ENCODE measurements around the gene ATP2A3. TPM values are rescaled to one million over a fixed set of nuclear protein-coding genes. Genes with fewer than 3 reads are reported as not detected.

Gene ATP2A3
- total RNA-seq, 2 experiments from 2014 or later, result 92.6 to 98.3 TPM

DNA sequence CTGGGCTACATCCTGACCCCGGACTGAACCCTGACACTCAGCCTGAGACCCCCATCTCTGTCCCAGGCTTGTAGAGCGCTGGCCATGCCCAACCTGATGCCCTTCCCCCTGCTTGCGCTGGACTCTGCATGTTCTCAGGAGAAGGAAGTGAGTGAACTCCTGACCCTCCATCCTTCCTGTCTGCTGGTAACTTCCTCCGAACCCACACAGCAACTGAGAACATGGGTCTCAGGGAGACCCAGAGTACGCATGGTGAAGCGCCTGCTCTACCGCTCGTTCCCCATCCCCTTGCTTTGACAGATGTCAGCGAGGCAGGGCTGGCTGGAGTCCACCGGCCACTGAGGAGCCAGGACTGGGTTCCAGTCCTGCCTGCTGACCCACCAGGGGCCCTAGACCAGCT is 77.5 kb downstream of the ATP2A3 start:
- H3K4me3 Mint-ChIP-seq, result no peak overlapping the region
- DNase-seq (no peak), ATAC-seq (peak; percentile 24)
- H3K27ac Mint-ChIP-seq, result peak overlapping the region; percentile 21
- ChIA-PET CTCF (no interaction called here), POLR2A (no interaction called here)
- peaks cover 45% of the 10 kb centered on the region for H3K4me1 Mint-ChIP-seq
- no peaks in the 10 kb centered on the region for H3K36me3 Mint-ChIP-seq (ENCODE audit: low read depth)
- H3K9me3 Mint-ChIP-seq (ENCODE audit: low read depth), result no peaks in the 10 kb centered on the region
- intact Hi-C loops (cut with DNase I, micrococcal nuclease), result no loop called here
- no peaks in the 10 kb centered on the region for H3K27me3 Mint-ChIP-seq

DNA sequence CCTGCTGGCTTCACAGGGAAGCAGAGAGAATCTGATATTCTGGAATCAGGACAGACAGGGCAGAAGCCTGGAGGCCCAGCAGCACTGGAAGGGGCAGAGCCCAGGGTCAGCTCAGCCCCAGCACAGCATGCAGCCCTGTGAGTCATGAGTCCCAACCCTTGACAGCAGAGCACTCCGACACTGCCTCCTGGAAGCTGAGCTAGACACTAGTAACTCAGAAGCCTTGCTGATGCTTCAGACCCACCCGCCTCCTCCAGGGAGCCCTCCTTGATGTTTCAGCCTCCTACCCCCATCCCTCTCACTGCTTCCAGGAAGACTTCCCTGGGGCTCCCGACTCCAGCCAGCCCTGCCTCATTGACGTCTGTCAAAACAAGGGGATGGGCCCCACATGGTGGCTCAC is 78.3 kb downstream of the ATP2A3 start:
- H3K27ac Mint-ChIP-seq, result no peak overlapping the region
- peaks cover 37% of the 10 kb centered on the region for H3K4me1 Mint-ChIP-seq
- DNase-seq (no peak), ATAC-seq (no peak)
- CTCF ChIA-PET, result interaction anchor here (0.6 kb wide), 1 partner anchor 27 kb away, joined by 3 read pairs; no protein-coding TSS in a partner anchor
- H3K9me3 Mint-ChIP-seq (ENCODE audit: low read depth), result no peaks in the 10 kb centered on the region
- intact Hi-C loops (cut with DNase I, micrococcal nuclease), result no loop called here
- no peaks in the 10 kb centered on the region for H3K27me3 Mint-ChIP-seq
- H3K4me3 Mint-ChIP-seq, result no peak overlapping the region
- no peaks in the 10 kb centered on the region for H3K36me3 Mint-ChIP-seq (ENCODE audit: low read depth)
- POLR2A ChIA-PET, result no interaction called here

DNA sequence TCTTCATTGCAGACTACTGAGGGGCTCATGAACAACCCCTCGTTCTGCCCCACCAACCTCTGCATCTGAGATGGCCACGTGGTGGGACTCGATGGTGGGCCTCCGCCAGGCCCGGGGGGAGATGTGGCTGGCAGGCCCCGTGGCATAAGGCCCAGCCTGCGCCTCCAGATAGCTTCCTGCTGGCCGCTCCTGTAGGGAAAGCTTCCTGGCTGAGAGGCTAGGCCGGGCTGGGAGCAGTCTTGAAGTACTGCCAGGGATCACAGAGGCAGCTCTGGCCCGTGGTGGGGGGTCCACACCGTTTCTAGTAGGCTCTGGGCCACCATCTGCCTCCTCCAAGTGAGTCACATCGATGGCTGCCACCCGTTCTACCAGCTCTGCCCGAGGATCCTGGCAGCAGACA is 79.0 kb downstream of the ATP2A3 start:
- CTCF ChIA-PET, result interaction anchor here (0.6 to 1.5 kb wide), 4 partner anchors 8 to 28 kb away, joined by 3 to 4 read pairs (median 3); partner anchors contain the start of gene CAMKK1
- H3K36me3 Mint-ChIP-seq (ENCODE audit: low read depth), result no peaks in the 10 kb centered on the region
- no peak overlapping the region for H3K4me3 Mint-ChIP-seq
- H3K27ac Mint-ChIP-seq, result no peak overlapping the region
- no peaks in the 10 kb centered on the region for H3K27me3 Mint-ChIP-seq
- no peak for DNase-seq
- POLR2A ChIA-PET, result no interaction called here
- H3K9me3 Mint-ChIP-seq (ENCODE audit: low read depth), result no peaks in the 10 kb centered on the region
- no peak for ATAC-seq
- intact Hi-C loops (cut with DNase I, micrococcal nuclease), result no loop called here
- H3K4me1 Mint-ChIP-seq, result peaks cover 32% of the 10 kb centered on the region

DNA sequence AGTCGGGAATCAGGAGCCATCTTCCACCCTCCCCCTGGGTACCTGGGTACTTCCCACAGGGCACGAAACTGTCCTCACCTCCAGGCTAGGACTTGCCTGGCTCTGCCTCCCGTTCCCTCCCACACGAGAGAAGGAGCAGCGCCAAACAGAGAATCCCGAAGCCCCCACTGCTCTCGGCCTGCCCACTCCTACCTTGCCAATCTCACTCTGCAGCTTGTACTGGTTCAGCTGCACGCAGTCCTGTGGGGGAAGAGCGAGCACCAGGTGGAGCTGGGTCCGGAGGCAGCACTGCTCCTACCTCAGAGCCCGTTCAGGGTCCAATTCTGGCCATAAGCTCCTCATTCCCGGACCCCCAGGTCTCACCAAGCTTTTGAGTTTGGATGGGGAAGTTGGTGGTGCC is 80.0 kb downstream of the ATP2A3 start:
- peaks cover 29% of the 10 kb centered on the region for H3K4me1 Mint-ChIP-seq
- ChIA-PET CTCF (interaction anchor here (0.8 to 1.5 kb wide), 3 partner anchors 9 to 22 kb away, joined by 3 to 4 read pairs (median 4); partner anchors contain the start of gene CAMKK1), POLR2A (no interaction called here)
- intact Hi-C loops (cut with DNase I, micrococcal nuclease), result no loop called here
- H3K4me3 Mint-ChIP-seq, result no peak overlapping the region
- no peaks in the 10 kb centered on the region for H3K9me3 Mint-ChIP-seq (ENCODE audit: low read depth)
- H3K27me3 Mint-ChIP-seq, result no peaks in the 10 kb centered on the region
- H3K36me3 Mint-ChIP-seq (ENCODE audit: low read depth), result no peaks in the 10 kb centered on the region
- DNase-seq (no peak), ATAC-seq (no peak)
- no peak overlapping the region for H3K27ac Mint-ChIP-seq

DNA sequence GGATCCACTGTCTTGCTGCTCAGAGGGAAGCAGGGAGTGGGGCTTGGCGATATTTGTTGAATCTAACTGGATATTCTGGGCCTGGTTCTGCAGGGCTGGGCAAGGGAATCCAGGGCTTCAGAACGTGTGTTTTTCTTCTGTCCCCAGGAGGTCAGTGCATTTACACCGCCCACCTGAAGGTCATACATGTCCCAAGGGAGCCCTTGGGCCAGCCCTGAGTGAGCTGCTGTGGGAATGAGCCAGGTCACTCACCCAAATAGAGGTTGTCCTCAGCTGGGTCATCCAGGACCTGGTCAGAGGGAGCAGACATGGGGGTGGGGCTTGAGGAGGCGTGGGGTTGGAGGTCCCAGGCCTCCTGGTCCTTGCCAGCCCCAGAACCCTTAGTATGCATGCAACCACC is 82.0 kb downstream of the ATP2A3 start:
- Mint-ChIP-seq H3K36me3 (ENCODE audit: low read depth) (no peaks in the 10 kb centered on the region), H3K4me1 (peaks cover 13% of the 10 kb centered on the region), H3K9me3 (ENCODE audit: low read depth) (no peaks in the 10 kb centered on the region), H3K4me3 (no peak overlapping the region), H3K27ac (no peak overlapping the region), H3K27me3 (no peaks in the 10 kb centered on the region)
- CTCF ChIA-PET, result interaction anchor here (0.9 kb wide), 1 partner anchor 32 kb away, joined by 5 read pairs; no protein-coding TSS in a partner anchor
- POLR2A ChIA-PET, result no interaction called here
- intact Hi-C loops (cut with DNase I, micrococcal nuclease), result no loop called here
- no peak for DNase-seq
- no peak for ATAC-seq

DNA sequence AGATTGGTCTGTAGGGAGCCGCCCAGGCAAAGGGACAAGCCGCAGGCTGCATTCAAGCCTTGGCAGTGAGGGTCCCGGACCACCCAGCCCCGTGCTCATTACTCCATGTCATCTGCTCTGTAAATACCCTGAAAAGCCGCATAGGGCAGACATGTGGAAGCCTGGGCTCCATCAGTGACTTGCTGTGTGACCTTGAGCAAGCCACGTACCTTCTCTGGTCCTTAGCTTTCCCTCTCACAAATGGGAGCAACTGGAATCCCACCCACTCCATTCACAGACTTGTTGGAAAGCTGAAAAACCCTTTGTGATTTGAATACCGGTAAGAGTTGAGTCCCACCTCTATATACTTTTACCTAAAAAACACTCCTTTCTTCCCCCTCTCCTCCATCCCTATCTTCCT is 83.3 kb downstream of the ATP2A3 start:
- no peak overlapping the region for H3K4me3 Mint-ChIP-seq
- peaks cover under 1% of the 10 kb centered on the region for H3K4me1 Mint-ChIP-seq
- no peak for DNase-seq
- intact Hi-C loops (cut with DNase I, micrococcal nuclease), result no loop called here
- no peaks in the 10 kb centered on the region for H3K9me3 Mint-ChIP-seq (ENCODE audit: low read depth)
- ATAC-seq, result no peak
- H3K27ac Mint-ChIP-seq, result no peak overlapping the region
- ChIA-PET CTCF (no interaction called here), POLR2A (no interaction called here)
- H3K36me3 Mint-ChIP-seq (ENCODE audit: low read depth), result peaks cover under 1% of the 10 kb centered on the region
- no peaks in the 10 kb centered on the region for H3K27me3 Mint-ChIP-seq

DNA sequence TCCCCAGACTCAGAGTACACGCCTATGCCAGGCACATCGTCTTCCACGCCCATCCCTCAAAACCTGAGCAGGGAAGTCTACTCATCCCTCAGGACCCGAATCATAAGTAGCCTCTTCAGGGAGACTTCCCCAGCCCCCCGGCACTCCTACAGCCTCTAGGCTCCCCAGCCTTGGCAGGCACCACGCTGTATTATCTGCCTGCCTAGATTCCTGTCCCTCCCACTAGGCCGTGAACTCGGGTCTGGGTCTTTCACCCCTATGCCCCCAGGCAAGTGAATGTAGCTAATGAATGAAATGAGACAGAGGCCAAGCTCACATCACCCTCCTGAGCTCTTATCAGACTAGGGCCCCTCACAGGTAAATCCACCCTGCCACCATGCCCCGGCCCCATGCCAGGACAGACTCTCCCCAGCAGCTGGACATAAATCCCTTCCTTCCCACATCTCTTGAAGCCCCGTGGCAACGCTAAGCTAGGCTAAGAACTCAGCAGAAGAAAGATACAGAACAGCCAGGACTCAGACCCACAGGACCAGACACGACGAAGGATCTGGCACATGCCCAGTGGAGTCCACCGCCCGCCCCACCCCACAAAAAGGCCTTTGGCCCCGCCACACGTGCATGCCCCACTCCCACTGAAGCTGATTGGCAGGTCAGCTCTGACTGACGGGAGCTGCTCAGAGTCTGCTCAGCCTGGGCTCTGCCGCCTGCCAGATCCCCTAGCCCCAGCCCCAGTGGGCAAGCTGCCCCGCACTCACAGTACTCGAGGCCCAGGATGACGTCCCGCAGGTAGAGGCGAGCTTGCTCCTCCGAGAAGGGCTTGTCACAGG is 84.4 kb downstream of the ATP2A3 start:
- Mint-ChIP-seq H3K4me3 (no peak overlapping the region), H3K36me3 (ENCODE audit: low read depth) (peaks cover 7% of the 10 kb centered on the region)

DNA sequence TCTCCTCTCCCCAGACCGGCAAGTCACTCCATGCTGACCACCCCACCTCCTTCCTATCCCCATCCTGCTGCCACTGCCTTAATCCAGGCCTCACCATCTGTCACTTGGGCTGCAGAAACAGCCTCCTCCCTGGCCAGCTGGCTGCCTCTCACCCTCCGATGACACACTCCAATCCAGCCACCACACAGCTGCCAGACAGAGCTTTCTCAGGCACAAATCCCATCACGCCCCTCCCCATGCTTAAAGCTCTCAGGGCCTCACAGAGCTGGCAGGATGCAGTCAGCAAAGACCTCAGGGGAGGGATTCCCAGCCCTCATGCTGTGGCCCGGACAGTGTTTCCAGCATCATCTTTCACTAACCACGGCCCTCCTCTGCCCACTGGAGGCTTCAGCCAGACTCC is 85.1 kb downstream of the ATP2A3 start:
- no peaks in the 10 kb centered on the region for H3K27me3 Mint-ChIP-seq
- no peaks in the 10 kb centered on the region for H3K9me3 Mint-ChIP-seq (ENCODE audit: low read depth)
- H3K4me1 Mint-ChIP-seq, result no peaks in the 10 kb centered on the region
- H3K27ac Mint-ChIP-seq, result no peak overlapping the region
- no peak overlapping the region for H3K4me3 Mint-ChIP-seq
- ATAC-seq (no peak), DNase-seq (no peak)
- ChIA-PET POLR2A (no interaction called here), CTCF (interaction anchor here (0.7 to 1.5 kb wide), 3 partner anchors 17 to 100 kb away, joined by 4 to 6 read pairs (median 5); no protein-coding TSS in a partner anchor)
- intact Hi-C loops (cut with DNase I, micrococcal nuclease), result no loop called here
- peaks cover 7% of the 10 kb centered on the region for H3K36me3 Mint-ChIP-seq (ENCODE audit: low read depth)

More for the DNA sequence above, 84.4 kb downstream of the ATP2A3 start:
- intact Hi-C loops (cut with DNase I, micrococcal nuclease), result no loop called here
- H3K9me3 Mint-ChIP-seq (ENCODE audit: low read depth), result no peaks in the 10 kb centered on the region
- no peak overlapping the region for H3K27ac Mint-ChIP-seq
- no peaks in the 10 kb centered on the region for H3K4me1 Mint-ChIP-seq
- no peak for ATAC-seq
- POLR2A ChIA-PET, result no interaction called here
- CTCF ChIA-PET, result interaction anchor here (0.9 to 1.5 kb wide), 3 partner anchors 18 to 147 kb away, joined by 3 to 6 read pairs (median 4); no protein-coding TSS in a partner anchor
- no peak for DNase-seq
- no peaks in the 10 kb centered on the region for H3K27me3 Mint-ChIP-seq

DNA sequence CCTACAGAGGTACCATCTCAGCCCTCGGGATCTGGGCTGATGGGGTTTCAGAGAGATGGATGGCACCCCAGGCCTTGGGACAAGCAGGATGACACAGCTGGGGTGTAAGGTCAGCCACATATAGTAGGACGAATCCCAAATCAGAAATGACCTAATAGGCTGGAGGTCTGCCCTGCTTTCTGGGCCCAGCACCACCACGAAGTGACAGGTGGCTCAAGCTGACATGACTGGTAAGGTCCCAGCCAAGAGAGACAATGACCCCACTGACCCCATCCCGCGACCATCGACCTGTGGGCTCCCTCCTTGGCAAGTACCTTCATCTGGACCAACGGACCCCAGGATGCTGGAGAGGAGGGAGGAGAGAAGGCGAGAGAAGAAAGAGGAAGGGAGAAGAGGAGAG is 87.0 kb downstream of the ATP2A3 start:
- H3K27ac Mint-ChIP-seq, result no peak overlapping the region
- CTCF ChIA-PET, result interaction anchor here (0.7 kb wide), 1 partner anchor 47 kb away, joined by 3 read pairs; no protein-coding TSS in a partner anchor
- no peak for ATAC-seq
- H3K36me3 Mint-ChIP-seq (ENCODE audit: low read depth), result peaks cover 10% of the 10 kb centered on the region
- no peaks in the 10 kb centered on the region for H3K9me3 Mint-ChIP-seq (ENCODE audit: low read depth)
- POLR2A ChIA-PET, result no interaction called here
- no peak for DNase-seq
- no peak overlapping the region for H3K4me3 Mint-ChIP-seq
- no peaks in the 10 kb centered on the region for H3K27me3 Mint-ChIP-seq
- no peaks in the 10 kb centered on the region for H3K4me1 Mint-ChIP-seq
- intact Hi-C loops (cut with DNase I, micrococcal nuclease), result no loop called here

DNA sequence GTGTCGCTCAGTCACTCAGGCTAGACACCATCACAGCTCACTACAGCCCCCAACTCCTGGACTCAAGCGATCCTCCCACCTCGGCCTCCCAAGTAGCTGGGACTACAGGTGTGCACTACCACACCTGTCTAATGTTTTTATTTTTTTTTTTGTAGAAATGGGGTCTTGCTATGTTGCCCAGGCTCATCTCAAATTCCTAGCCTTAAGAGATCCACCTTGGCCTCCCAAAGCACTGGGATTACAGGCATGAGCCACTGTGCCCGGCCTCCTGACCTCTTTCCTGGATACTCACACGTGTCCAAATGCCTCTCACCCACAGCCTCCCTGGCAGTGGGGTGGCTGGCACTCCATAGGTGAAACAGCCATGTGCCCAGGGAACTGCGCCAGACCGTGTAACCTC is 88.9 kb downstream of the ATP2A3 start:
- DNase-seq, result no peak
- peaks cover 8% of the 10 kb centered on the region for H3K4me1 Mint-ChIP-seq
- no peaks in the 10 kb centered on the region for H3K27me3 Mint-ChIP-seq
- intact Hi-C loops (cut with DNase I, micrococcal nuclease), result no loop called here
- POLR2A ChIA-PET, result no interaction called here
- no peak for ATAC-seq
- CTCF ChIA-PET, result no interaction called here
- peaks cover 10% of the 10 kb centered on the region for H3K36me3 Mint-ChIP-seq (ENCODE audit: low read depth)
- no peaks in the 10 kb centered on the region for H3K9me3 Mint-ChIP-seq (ENCODE audit: low read depth)
- H3K4me3 Mint-ChIP-seq, result no peak overlapping the region
- no peak overlapping the region for H3K27ac Mint-ChIP-seq

All from activated CD4-positive, alpha-beta T cell treated with anti-CD3 and anti-CD28 coated beads for 36 hours (primary cell).